WTC11 (cell line): ENCODE results near the gene NXPH4. TPM values are rescaled to one million over a fixed set of nuclear protein-coding genes. Genes with fewer than 3 reads are reported as not detected.

ENCODE experiments used
- ATAC-seq: fragments of 200-7000 bp; cut with Tn5 transposase; 2 replicates; pipeline ENCODE4 v1.10.0; 2021; ENCODE audit warnings: mild to moderate bottlenecking, moderate library complexity
- CTCF ChIA-PET: fragments of 300-600 bp; sonication (Branson Sonifier 250); formaldehyde crosslinking; loops from one replicate; lab custom pipeline; 2021; ENCODE audit warnings: antibody characterized with exemption; lab: Charles Lee
- POLR2A ChIA-PET: fragments of 350-600 bp; sonication (Branson Sonifier 250); formaldehyde crosslinking; loops from one replicate; lab custom pipeline; 2021; ENCODE audit warnings: antibody characterized with exemption; lab: Charles Lee
- DNase-seq: peaks from one replicate; pipeline ENCODE4 v3.0.0; 2021; ENCODE audit warnings: low spot score
- H3K27ac Mint-ChIP-seq: 2 replicates; pipeline ENCODE4 v1.8.0; 2021; ENCODE audit warnings: mixed read lengths
- H3K27me3 Mint-ChIP-seq: 2 replicates; pipeline ENCODE4 v1.8.0; 2021; ENCODE audit warnings: low read depth, mild to moderate bottlenecking, moderate library complexity, mixed read lengths
- H3K36me3 Mint-ChIP-seq: 2 replicates; pipeline ENCODE4 v1.8.0; 2021; ENCODE audit warnings: mixed read lengths
- H3K4me1 Mint-ChIP-seq: 2 replicates; pipeline ENCODE4 v1.8.0; 2022; ENCODE audit warnings: mixed read lengths
- H3K4me3 Mint-ChIP-seq: 2 replicates; pipeline ENCODE4 v1.8.0; 2021; ENCODE audit warnings: mild to moderate bottlenecking, moderate library complexity, mixed read lengths
- H3K9me3 Mint-ChIP-seq: 2 replicates; pipeline ENCODE4 v1.8.0; 2021; ENCODE audit warnings: mixed read lengths
- AFF4 ChIP-seq: sonication (generic); formaldehyde crosslinking; IDR thresholded peaks from 2 replicates; pipeline ENCODE4 v1.8.1; 2023; ENCODE audit warnings: mild to moderate bottlenecking, missing genetic modification reagents, borderline replicate concordance
- ARID4B ChIP-seq: sonication (generic); formaldehyde crosslinking; IDR thresholded peaks from 2 replicates; pipeline ENCODE4 v1.8.0; 2023; ENCODE audit warnings: missing genetic modification reagents, mild to moderate bottlenecking, borderline replicate concordance
- ATF3 ChIP-seq: sonication (generic); formaldehyde crosslinking; conservative IDR thresholded peaks from 2 replicates; pipeline ENCODE4 v1.8.1; 2022; ENCODE audit warnings: mild to moderate bottlenecking, missing genetic modification reagents
- E2F1 ChIP-seq: sonication (generic); formaldehyde crosslinking; IDR thresholded peaks from 2 replicates; pipeline ENCODE4 v1.8.0; 2022; ENCODE audit warnings: mild to moderate bottlenecking, missing genetic modification reagents
- E2F5 ChIP-seq: sonication (generic); formaldehyde crosslinking; IDR thresholded peaks from 2 replicates; pipeline ENCODE4 v1.8.1; 2022; ENCODE audit warnings: mild to moderate bottlenecking, moderate library complexity, missing genetic modification reagents
- FOXK1 ChIP-seq: sonication (generic); formaldehyde crosslinking; IDR thresholded peaks from 2 replicates; pipeline ENCODE4 v1.8.0; 2022; ENCODE audit warnings: mild to moderate bottlenecking, moderate library complexity, missing genetic modification reagents
- GTF2I ChIP-seq: fragments of 250-450 bp; sonication (Bioruptor Pico); conservative IDR thresholded peaks from 2 replicates; pipeline ENCODE4 v1.4.0; 2021; ENCODE audit warnings: mild to moderate bottlenecking
- JUN ChIP-seq: sonication (generic); formaldehyde crosslinking; IDR thresholded peaks from 2 replicates; pipeline ENCODE4 v1.8.0; 2023; ENCODE audit warnings: mild to moderate bottlenecking, missing genetic modification reagents
- PRRX2 ChIP-seq: fragments of 250-450 bp; sonication (Bioruptor Pico); IDR thresholded peaks from 2 replicates; pipeline ENCODE4 v1.8.0; 2021; ENCODE audit warnings: mild to moderate bottlenecking
- SMAD4 ChIP-seq: sonication (generic); formaldehyde crosslinking; IDR thresholded peaks from 2 replicates; pipeline ENCODE4 v1.8.0; 2022; ENCODE audit warnings: mild to moderate bottlenecking, missing genetic modification reagents
- TEAD4 ChIP-seq: sonication (generic); formaldehyde crosslinking; IDR thresholded peaks from 2 replicates; pipeline ENCODE4 v1.8.0; 2022; ENCODE audit warnings: mild to moderate bottlenecking, missing genetic modification reagents
- USF1 ChIP-seq: sonication (generic); formaldehyde crosslinking; IDR thresholded peaks from 2 replicates; pipeline ENCODE4 v1.8.0; 2022; ENCODE audit warnings: mild to moderate bottlenecking, missing genetic modification reagents
- ZBTB43 ChIP-seq: sonication (generic); formaldehyde crosslinking; IDR thresholded peaks from 2 replicates; pipeline ENCODE4 v1.8.1; 2023; ENCODE audit warnings: mild to moderate bottlenecking, missing genetic modification reagents
- ZNF121 ChIP-seq: sonication (generic); formaldehyde crosslinking; IDR thresholded peaks from 2 replicates; pipeline ENCODE4 v1.8.0; 2023; ENCODE audit warnings: missing genetic modification reagents
- ZNF416 ChIP-seq: fragments of 250-450 bp; sonication (Bioruptor Pico); IDR thresholded peaks from 2 replicates; pipeline ENCODE4 v1.9.0; 2021; ENCODE audit warnings: mild to moderate bottlenecking, inconsistent platforms
- total RNA-seq: library from RNA; stranded (reverse); gene quantifications from 3 replicates; pipeline ENCODE4 v1.2.3, GENCODE V29; 2021

NXPH4 gene
- total RNA-seq, 1 experiment from 2014 or later: 4.9 TPM

- TF ChIP-seq PRRX2 (no peak), ZNF416 (no peak), JUN (CRISPR knock-in tag) (no peak)
- TF ChIP-seq, all 79 proteins: peak for 0
Observed at GRCh38 chr12:57272337-57273151, 56.0 kb downstream of the NXPH4 start (continued).

- no peaks in the 10 kb centered on the region for H3K27me3 Mint-ChIP-seq
- ChIA-PET CTCF (interaction anchor here (1.2 to 3.2 kb wide), 4 partner anchors 31 to 185 kb away, joined by 3 to 14 read pairs (median 6); partner anchors contain the start of gene INHBE), POLR2A (interaction anchor here (0.7 kb wide), 1 partner anchor 12 kb away, joined by 3 read pairs; no protein-coding TSS in a partner anchor)
- ATAC-seq: no peak
- H3K36me3 Mint-ChIP-seq: peaks cover 10% of the 10 kb centered on the region
- H3K9me3 Mint-ChIP-seq: peaks cover 3% of the 10 kb centered on the region; the same call in 1 of the 2 replicates
- no peak for TF ChIP-seq E2F5 (CRISPR knock-in tag)
- TF ChIP-seq FOXK1 (CRISPR knock-in tag): no peak
- no peak for TF ChIP-seq GTF2I (CRISPR knock-in tag)
- no peak for TF ChIP-seq ATF3
- TF ChIP-seq AFF4 (CRISPR knock-in tag): no peak
- no peak for TF ChIP-seq TEAD4 (CRISPR knock-in tag)
- TF ChIP-seq E2F1 (CRISPR knock-in tag): no peak
- TF ChIP-seq ZNF121 (CRISPR knock-in tag): no peak
- no peak for TF ChIP-seq ZBTB43
- no peak for TF ChIP-seq ARID4B (CRISPR knock-in tag)
- TF ChIP-seq SMAD4 (CRISPR knock-in tag): no peak
- no peak for TF ChIP-seq USF1 (CRISPR knock-in tag)
- no peak overlapping the region for H3K4me3 Mint-ChIP-seq
- H3K4me1 Mint-ChIP-seq: no peaks in the 10 kb centered on the region
- DNase-seq: no peak
- no peak overlapping the region for H3K27ac Mint-ChIP-seq
Observed at GRCh38 chr12:57273516-57273915, 56.9 kb downstream of the NXPH4 start.
